Activated CD4-positive, alpha-beta memory T cell treated with anti-CD3 and anti-CD28 coated beads, Interleukin-2, amount 10 ng/mL, durations not matched to agents 7 days and 5 days (primary cell): ENCODE data around the gene TOMM22. TPM values are rescaled to one million over a fixed set of nuclear protein-coding genes. Genes with fewer than 3 reads are reported as not detected.
A peak's percentile ranks its signal among the peaks of the same experiment; 100 is the strongest.

ENCODE experiments used
- CTCF ChIA-PET: fragments of 350-600 bp; sonication (Branson Sonifier 250); formaldehyde crosslinking; loops from one replicate; lab custom pipeline; 2021; ENCODE audit warnings: antibody characterized with exemption, inconsistent platforms; lab: Charles Lee
- POLR2A ChIA-PET: fragments of 350-600 bp; sonication (Branson Sonifier 250); formaldehyde crosslinking; loops from one replicate; lab custom pipeline; 2021; ENCODE audit warnings: antibody characterized with exemption; lab: Charles Lee
- DNase-seq: peaks from one replicate; pipeline ENCODE4 v3.0.0-alpha.2; 2020
- H3K27ac Mint-ChIP-seq: one replicate; pipeline ENCODE4 v1.8.0; 2021; ENCODE audit warnings: mild to moderate bottlenecking, mixed read lengths
- H3K27me3 Mint-ChIP-seq: one replicate; pipeline ENCODE4 v1.8.0; 2021; ENCODE audit warnings: mixed read lengths
- H3K36me3 Mint-ChIP-seq: one replicate; pipeline ENCODE4 v1.8.0; 2021; ENCODE audit warnings: low read depth, mixed read lengths
- H3K4me1 Mint-ChIP-seq: one replicate; pipeline ENCODE4 v1.8.0; 2021; ENCODE audit warnings: mixed read lengths
- H3K4me3 Mint-ChIP-seq: one replicate; pipeline ENCODE4 v1.8.0; 2021; ENCODE audit warnings: mild to moderate bottlenecking, mixed read lengths
- H3K9me3 Mint-ChIP-seq: one replicate; pipeline ENCODE4 v1.8.0; 2021; ENCODE audit warnings: mixed read lengths
- total RNA-seq, 2 experiments: library from RNA; stranded (reverse); gene quantifications; one replicate each; pipeline ENCODE4 v1.2.3, GENCODE V29; 2021

Gene TOMM22
- total RNA-seq, 2 experiments from 2014 or later: 60.4 to 63.0 TPM

- DNase-seq: peak; percentile 45
- ChIA-PET CTCF (interaction anchor here (0.8 to 1.5 kb wide), 3 partner anchors 24 to 97 kb away, joined by 3 to 8 read pairs (median 4); partner anchors contain the start of gene TOMM22), POLR2A (interaction anchor here (0.8 to 1.6 kb wide), 5 partner anchors 23 to 879 kb away, joined by 3 to 9 read pairs (median 3); partner anchors contain the start of gene TOMM22)
- H3K4me3 Mint-ChIP-seq: peak overlapping the region; percentile 86
- no peaks in the 10 kb centered on the region for H3K27me3 Mint-ChIP-seq
- H3K4me1 Mint-ChIP-seq: peaks cover 27% of the 10 kb centered on the region
- H3K27ac Mint-ChIP-seq: peak overlapping the region; percentile 86
- no peaks in the 10 kb centered on the region for H3K9me3 Mint-ChIP-seq
- H3K36me3 Mint-ChIP-seq: no peaks in the 10 kb centered on the region
Observed at GRCh38 chr22:38657045-38657909, 24.5 kb upstream of the TOMM22 start.

DNA sequence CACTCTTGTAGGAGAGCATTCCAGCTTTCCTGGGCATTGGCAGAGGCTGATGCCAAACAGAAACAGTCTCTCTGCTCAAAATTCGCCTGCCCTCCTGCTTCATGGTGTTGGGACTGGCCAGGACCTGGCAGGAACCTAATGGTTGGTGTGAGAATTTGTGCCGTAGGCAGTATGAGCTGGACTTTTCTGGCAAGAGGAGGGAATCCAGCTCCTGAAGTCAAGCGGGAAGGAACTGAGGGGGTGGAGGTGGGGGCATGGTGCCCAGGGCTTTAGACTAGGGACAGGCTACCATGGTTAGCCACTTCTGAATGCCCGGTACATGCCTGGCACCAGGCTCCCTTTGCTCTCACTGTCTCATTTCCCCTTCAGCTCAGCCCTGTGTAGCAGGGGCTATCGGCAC lies 6.9 kb upstream of the TOMM22 start:
- Mint-ChIP-seq H3K27ac (no peak overlapping the region), H3K9me3 (no peaks in the 10 kb centered on the region)
- POLR2A ChIA-PET: no interaction called here

GRCh38 chr22:38675833-38676232 lies 5.9 kb upstream of the TOMM22 start:
- no peaks in the 10 kb centered on the region for H3K27me3 Mint-ChIP-seq
- H3K36me3 Mint-ChIP-seq: peaks cover 14% of the 10 kb centered on the region
- no peak overlapping the region for H3K4me3 Mint-ChIP-seq
- DNase-seq: no peak
- no peak overlapping the region for H3K27ac Mint-ChIP-seq
- no peaks in the 10 kb centered on the region for H3K9me3 Mint-ChIP-seq
- CTCF ChIA-PET: no interaction called here
- POLR2A ChIA-PET: no interaction called here
- no peaks in the 10 kb centered on the region for H3K4me1 Mint-ChIP-seq

More for the DNA sequence above, 6.9 kb upstream of the TOMM22 start:
- no peaks in the 10 kb centered on the region for H3K4me1 Mint-ChIP-seq
- H3K4me3 Mint-ChIP-seq: no peak overlapping the region
- peaks cover 17% of the 10 kb centered on the region for H3K36me3 Mint-ChIP-seq
- H3K27me3 Mint-ChIP-seq: no peaks in the 10 kb centered on the region
- DNase-seq: no peak
- CTCF ChIA-PET: no interaction called here

GRCh38 chr22:38684895-38685294 lies 3.1 kb downstream of the TOMM22 start:
- ChIA-PET CTCF (interaction anchor here (0.7 kb wide), 1 partner anchor 33 kb away, joined by 3 read pairs; no protein-coding TSS in a partner anchor), POLR2A (interaction anchor here (0.7 to 6.4 kb wide), 4 partner anchors 11 to 73 kb away, joined by 3 to 139 read pairs (median 3); partner anchors contain the start of gene JOSD1)
- no peak for DNase-seq
- Mint-ChIP-seq H3K27ac (no peak overlapping the region), H3K4me1 (peaks cover 25% of the 10 kb centered on the region), H3K9me3 (no peaks in the 10 kb centered on the region), H3K36me3 (peaks cover 64% of the 10 kb centered on the region), H3K4me3 (no peak overlapping the region), H3K27me3 (no peaks in the 10 kb centered on the region)

- Mint-ChIP-seq H3K4me1 (peaks cover 27% of the 10 kb centered on the region), H3K27me3 (no peaks in the 10 kb centered on the region), H3K9me3 (no peaks in the 10 kb centered on the region), H3K27ac (no peak overlapping the region), H3K4me3 (no peak overlapping the region), H3K36me3 (peaks cover 64% of the 10 kb centered on the region)
- CTCF ChIA-PET: no interaction called here
- POLR2A ChIA-PET: interaction anchor here (0.9 to 6.4 kb wide), 2 partner anchors 10 to 24 kb away, joined by 3 to 139 read pairs; partner anchors contain the start of gene JOSD1
- DNase-seq: no peak
Observed at GRCh38 chr22:38685761-38686160, 4.0 kb downstream of the TOMM22 start.

DNA sequence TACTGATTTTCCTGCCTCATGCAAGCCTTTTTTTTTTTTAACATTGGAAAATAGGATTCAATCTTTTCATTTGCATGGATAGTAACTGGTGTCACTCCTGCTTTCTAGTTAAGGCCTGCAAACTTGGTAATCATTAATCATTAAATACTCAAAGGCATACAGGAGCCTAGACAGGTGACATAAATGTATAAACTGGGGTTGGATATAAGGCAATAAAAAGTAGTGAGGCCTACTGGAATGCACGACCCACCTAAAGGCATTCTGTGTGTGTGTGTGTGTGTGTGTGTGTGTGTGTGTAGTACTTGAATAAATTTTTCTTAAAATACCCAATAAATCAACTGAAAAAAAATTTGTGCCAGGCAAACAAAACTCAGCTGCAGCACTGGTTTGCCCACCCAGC lies 7.9 kb downstream of the TOMM22 start:
- ChIA-PET POLR2A (interaction anchor here (1.1 to 2.9 kb wide), 2 partner anchors 9 to 17 kb away, joined by 3 to 13 read pairs; no protein-coding TSS in a partner anchor), CTCF (interaction anchor here (0.9 kb wide), 1 partner anchor 10 kb away, joined by 3 read pairs; no protein-coding TSS in a partner anchor)
- H3K36me3 Mint-ChIP-seq: peaks cover 68% of the 10 kb centered on the region

DNA sequence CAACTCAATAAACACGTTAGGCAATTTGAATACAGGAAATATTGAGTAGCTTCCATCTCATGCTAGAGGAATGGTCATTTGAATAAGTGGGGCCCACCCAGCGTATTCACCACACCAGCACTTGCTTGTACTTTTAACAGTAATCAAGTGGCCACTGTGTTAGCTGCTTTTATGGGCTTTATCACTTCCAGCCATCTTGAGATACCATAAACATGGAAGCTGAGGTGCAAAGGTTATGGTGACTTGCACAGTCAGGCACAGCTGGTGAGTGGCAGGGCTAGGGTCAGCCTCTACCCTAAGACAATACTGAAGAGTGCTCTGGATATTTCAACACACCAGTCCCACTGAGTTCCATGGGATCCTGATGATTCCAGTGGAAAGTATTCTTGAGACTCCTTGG lies 12.3 kb downstream of the TOMM22 start:
- Mint-ChIP-seq H3K4me1 (peaks cover 63% of the 10 kb centered on the region), H3K9me3 (no peaks in the 10 kb centered on the region), H3K27ac (no peak overlapping the region), H3K27me3 (no peaks in the 10 kb centered on the region), H3K4me3 (no peak overlapping the region), H3K36me3 (peaks cover 68% of the 10 kb centered on the region)
- CTCF ChIA-PET: interaction anchor here (1.3 to 2.9 kb wide), 2 partner anchors 12 kb away, joined by 3 to 11 read pairs; partner anchors contain the start of genes GTPBP1 and TOMM22
- POLR2A ChIA-PET: interaction anchor here (1.8 to 9.9 kb wide), 2 partner anchors 11 to 12 kb away, joined by 9 to 139 read pairs; partner anchors contain the start of genes GTPBP1 and TOMM22
- DNase-seq: no peak

More for the DNA sequence above, 7.9 kb downstream of the TOMM22 start:
- H3K27ac Mint-ChIP-seq: no peak overlapping the region
- H3K4me3 Mint-ChIP-seq: no peak overlapping the region
- peaks cover 22% of the 10 kb centered on the region for H3K4me1 Mint-ChIP-seq
- H3K27me3 Mint-ChIP-seq: no peaks in the 10 kb centered on the region
- DNase-seq: no peak
- no peaks in the 10 kb centered on the region for H3K9me3 Mint-ChIP-seq

- POLR2A ChIA-PET: interaction anchor here (5.4 to 9.9 kb wide), 3 partner anchors 12 to 59 kb away, joined by 34 to 139 read pairs (median 50); partner anchors contain the start of genes SUN2 and TOMM22
- DNase-seq: no peak
- Mint-ChIP-seq H3K4me1 (peaks cover 70% of the 10 kb centered on the region), H3K4me3 (no peak overlapping the region), H3K27ac (no peak overlapping the region), H3K36me3 (peaks cover 71% of the 10 kb centered on the region), H3K9me3 (no peaks in the 10 kb centered on the region), H3K27me3 (no peaks in the 10 kb centered on the region)
- CTCF ChIA-PET: interaction anchor here (0.7 to 2.9 kb wide), 3 partner anchors 11 to 25 kb away, joined by 3 to 11 read pairs (median 4); partner anchors contain the start of genes GTPBP1 and TOMM22
Observed at GRCh38 chr22:38694940-38695339, 13.2 kb downstream of the TOMM22 start.

GRCh38 chr22:38696606-38697424 lies 15.1 kb downstream of the TOMM22 start:
- peak overlapping the region; percentile 96 for H3K4me3 Mint-ChIP-seq
- DNase-seq: peak; percentile 61
- H3K36me3 Mint-ChIP-seq: peaks cover 68% of the 10 kb centered on the region
- CTCF ChIA-PET: interaction anchor here (0.5 to 2.1 kb wide), 6 partner anchors 9 to 67 kb away, joined by 3 to 10 read pairs (median 4); partner anchors contain the start of genes GTPBP1 and TOMM22
- POLR2A ChIA-PET: interaction anchor here (0.9 to 9.9 kb wide), 11 partner anchors 8 to 623 kb away, joined by 3 to 139 read pairs (median 5); partner anchors contain the start of genes GTPBP1, RPL3, SUN2 and TOMM22
- no peaks in the 10 kb centered on the region for H3K9me3 Mint-ChIP-seq
- no peaks in the 10 kb centered on the region for H3K27me3 Mint-ChIP-seq
- peak overlapping the region; percentile 98 for H3K27ac Mint-ChIP-seq
- H3K4me1 Mint-ChIP-seq: peaks cover 69% of the 10 kb centered on the region

GRCh38 chr22:38697425-38698089 lies 15.8 kb downstream of the TOMM22 start:
- H3K36me3 Mint-ChIP-seq: peaks cover 65% of the 10 kb centered on the region
- H3K4me1 Mint-ChIP-seq: peaks cover 66% of the 10 kb centered on the region
- no peak for DNase-seq
- POLR2A ChIA-PET: interaction anchor here (0.7 to 9.9 kb wide), 10 partner anchors 9 to 242 kb away, joined by 3 to 139 read pairs (median 9); partner anchors contain the start of genes GTPBP1, SUN2 and TOMM22
- no peaks in the 10 kb centered on the region for H3K9me3 Mint-ChIP-seq
- H3K4me3 Mint-ChIP-seq: peak overlapping the region; percentile 96
- no peaks in the 10 kb centered on the region for H3K27me3 Mint-ChIP-seq
- H3K27ac Mint-ChIP-seq: peak overlapping the region; percentile 98
- CTCF ChIA-PET: interaction anchor here (0.5 to 2.5 kb wide), 8 partner anchors 8 to 645 kb away, joined by 3 to 17 read pairs (median 6); partner anchors contain the start of genes GTPBP1 and TOMM22

DNA sequence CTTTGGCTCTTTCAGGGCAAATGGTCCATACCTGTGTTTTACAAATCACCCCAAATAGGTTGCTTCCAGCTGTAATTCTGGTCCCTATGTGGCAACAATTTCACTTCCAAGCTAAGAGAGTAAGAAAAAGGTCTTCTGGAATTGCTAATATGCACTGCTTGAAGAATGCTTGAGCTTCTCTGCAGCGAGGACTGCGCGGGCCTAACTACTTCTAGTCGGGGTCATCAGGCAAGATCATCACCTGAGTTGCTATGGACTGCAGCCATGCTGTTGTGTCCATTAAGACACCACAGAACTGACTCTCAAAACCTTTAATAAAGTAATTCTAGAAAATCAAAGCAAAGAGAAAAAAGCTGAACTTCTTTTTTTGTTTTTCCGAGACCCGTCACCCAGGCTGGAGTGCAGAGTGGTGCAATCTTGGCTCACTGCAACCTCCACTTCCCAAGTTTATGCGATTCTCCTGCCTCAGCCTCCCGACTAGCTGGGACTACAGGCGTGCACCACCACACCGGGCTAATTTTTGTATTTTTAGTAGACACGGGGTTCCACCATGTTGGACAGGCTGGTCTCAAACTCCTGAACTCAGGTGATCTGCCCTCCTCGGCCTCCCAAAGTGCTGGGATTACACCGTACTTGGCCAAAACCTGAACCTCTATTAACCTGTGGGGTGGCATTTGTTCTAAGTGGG lies 16.8 kb downstream of the TOMM22 start:
- H3K4me1 Mint-ChIP-seq: peaks cover 61% of the 10 kb centered on the region
- CTCF ChIA-PET: interaction anchor here (0.6 to 2.5 kb wide), 5 partner anchors 17 to 1133 kb away, joined by 3 to 17 read pairs (median 4); partner anchors contain the start of gene TOMM22
- POLR2A ChIA-PET: interaction anchor here (0.6 to 9.9 kb wide), 13 partner anchors 9 to 1040 kb away, joined by 3 to 139 read pairs (median 5); partner anchors contain the start of genes GTPBP1, PDXP, RPL3 and SUN2

More for the DNA sequence above, 16.8 kb downstream of the TOMM22 start:
- no peak for DNase-seq
- Mint-ChIP-seq H3K27ac (peak overlapping the region; percentile 98), H3K4me3 (peak overlapping the region; percentile 96), H3K9me3 (no peaks in the 10 kb centered on the region), H3K36me3 (peaks cover 56% of the 10 kb centered on the region), H3K27me3 (no peaks in the 10 kb centered on the region)
